ENCODE measurements around the gene SLC25A43.
"Not testable (repeated sequence)": the region's sequence is repeated elsewhere in the genome, so short reads cannot be mapped to it uniquely, and the experiment has no call there.

Gene SLC25A43

GRCh38 chrX:119427795-119428185 is 28.7 kb downstream of the SLC25A43 start:
- no peak for DNase-seq (ENCODE audit: low read depth, low spot score)
- in situ Hi-C loops (cut with HindIII; ENCODE audit: low sequenced_read_pairs), result no loop called here

GRCh38 chrX:119429471-119429870 is 30.3 kb downstream of the SLC25A43 start:
- in situ Hi-C loops (cut with HindIII; ENCODE audit: low sequenced_read_pairs), result no loop called here
- DNase-seq (ENCODE audit: low read depth, low spot score), result no peak
- H3K4me3 ChIP-seq (ENCODE audit: low read depth, low read length), result no peak overlapping the region
- no peak for TF ChIP-seq CTCF (IDR thresholded peaks at IDR 0.05; ENCODE audit: low read depth, low read length)

More at GRCh38 chrX:119427795-119428185, 28.7 kb downstream of the SLC25A43 start:
- no peak for TF ChIP-seq CTCF (IDR thresholded peaks at IDR 0.05; ENCODE audit: low read depth, low read length)
- H3K4me3 ChIP-seq (ENCODE audit: low read depth, low read length), result no peak overlapping the region

- DNase-seq (ENCODE audit: low read depth, low spot score); H3K4me3 ChIP-seq (ENCODE audit: low read depth, low read length); in situ Hi-C loops (cut with HindIII; ENCODE audit: low sequenced_read_pairs): not testable (repeated sequence)
These were observed 42.2 kb downstream of the SLC25A43 start for GRCh38 chrX:119441295-119441694.

GRCh38 chrX:119442286-119442685 is 43.1 kb downstream of the SLC25A43 start:
- no peak for TF ChIP-seq CTCF (IDR thresholded peaks at IDR 0.05; ENCODE audit: low read depth, low read length)
- in situ Hi-C loops (cut with HindIII; ENCODE audit: low sequenced_read_pairs), result no loop called here
- no peak for DNase-seq (ENCODE audit: low read depth, low spot score)
- H3K4me3 ChIP-seq (ENCODE audit: low read depth, low read length), result no peak overlapping the region

- no peak overlapping the region for H3K4me3 ChIP-seq (ENCODE audit: low read depth, low read length)
- TF ChIP-seq CTCF (IDR thresholded peaks at IDR 0.05; ENCODE audit: low read depth, low read length), result no peak
- in situ Hi-C loops (cut with HindIII; ENCODE audit: low sequenced_read_pairs), result no loop called here
- DNase-seq (ENCODE audit: low read depth, low spot score), result no peak
These were observed 54.1 kb downstream of the SLC25A43 start for GRCh38 chrX:119453202-119453601.

- TF ChIP-seq CTCF (IDR thresholded peaks at IDR 0.05; ENCODE audit: low read depth, low read length), result no peak
- no peak for DNase-seq (ENCODE audit: low read depth, low spot score)
- in situ Hi-C loops (cut with HindIII; ENCODE audit: low sequenced_read_pairs), result no loop called here
- no peak overlapping the region for H3K4me3 ChIP-seq (ENCODE audit: low read depth, low read length)
These were observed 56.1 kb downstream of the SLC25A43 start for GRCh38 chrX:119455264-119455663.

- DNase-seq (ENCODE audit: low read depth, low spot score), result no peak
- H3K4me3 ChIP-seq (ENCODE audit: low read depth, low read length), result no peak overlapping the region
- no peak for TF ChIP-seq CTCF (IDR thresholded peaks at IDR 0.05; ENCODE audit: low read depth, low read length)
- in situ Hi-C loops (cut with HindIII; ENCODE audit: low sequenced_read_pairs), result no loop called here
These were observed 60.0 kb downstream of the SLC25A43 start for GRCh38 chrX:119459181-119459580.
